HG02885 (cell line): ENCODE results near the gene MACROD2.
"Not testable (repeated sequence)": the region's sequence is repeated elsewhere in the genome, so short reads cannot be mapped to it uniquely, and the experiment has no call there.

Experiments
- ATAC-seq: cut with Tn5 transposase; IDR thresholded peaks from one replicate; pipeline ENCODE4 v1.9.1; 2021; ENCODE audit warnings: mild to moderate bottlenecking; ENCODE audit not compliant: unreplicated experiment, poor library complexity

MACROD2 gene

GRCh38 chr20:15760001-15760621 lies 1764.8 kb downstream of the MACROD2 start:
- ATAC-seq: no peak

GRCh38 chr20:15763366-15763765 lies 1768.0 kb downstream of the MACROD2 start:
- no peak for ATAC-seq

GRCh38 chr20:15767586-15767985 lies 1772.3 kb downstream of the MACROD2 start:
- ATAC-seq: no peak

GRCh38 chr20:15767999-15768741 lies 1772.9 kb downstream of the MACROD2 start:
- no peak for ATAC-seq

- no peak for ATAC-seq
These were observed 1777.5 kb downstream of the MACROD2 start for GRCh38 chr20:15772826-15773225.

GRCh38 chr20:15774926-15775325 lies 1779.6 kb downstream of the MACROD2 start:
- ATAC-seq: no peak

GRCh38 chr20:15776770-15777466 lies 1781.6 kb downstream of the MACROD2 start:
- ATAC-seq: no peak

GRCh38 chr20:15784020-15784419 lies 1788.7 kb downstream of the MACROD2 start:
- no peak for ATAC-seq

GRCh38 chr20:15789079-15789478 lies 1793.8 kb downstream of the MACROD2 start:
- ATAC-seq: no peak

GRCh38 chr20:15792855-15793254 lies 1797.5 kb downstream of the MACROD2 start:
- no peak for ATAC-seq

- ATAC-seq: no peak
These were observed 1799.1 kb downstream of the MACROD2 start for GRCh38 chr20:15794409-15794808.

- no peak for ATAC-seq
These were observed 1800.1 kb downstream of the MACROD2 start for GRCh38 chr20:15795305-15796019.

- ATAC-seq: no peak
These were observed 1804.6 kb downstream of the MACROD2 start for GRCh38 chr20:15799871-15800270.

GRCh38 chr20:15802020-15802419 lies 1806.7 kb downstream of the MACROD2 start:
- no peak for ATAC-seq

GRCh38 chr20:15805154-15805553 lies 1809.8 kb downstream of the MACROD2 start:
- no peak for ATAC-seq

- no peak for ATAC-seq
These were observed 1810.8 kb downstream of the MACROD2 start for GRCh38 chr20:15806105-15806504.

GRCh38 chr20:15807271-15807670 lies 1812.0 kb downstream of the MACROD2 start:
- no peak for ATAC-seq

- ATAC-seq: not testable (repeated sequence)
These were observed 1812.5 kb downstream of the MACROD2 start for GRCh38 chr20:15807771-15808170.

GRCh38 chr20:15811951-15812350 lies 1816.6 kb downstream of the MACROD2 start:
- no peak for ATAC-seq

GRCh38 chr20:15812696-15813095 lies 1817.4 kb downstream of the MACROD2 start:
- no peak for ATAC-seq

- ATAC-seq: no peak
These were observed 1819.0 kb downstream of the MACROD2 start for GRCh38 chr20:15814360-15814759.
